NCI-H1694 treated with DMSO at 0.1 percent for 48 hours (cell line): ENCODE measurements around the gene ADAMTS14.
"Not testable (repeated sequence)": the region's sequence is repeated elsewhere in the genome, so short reads cannot be mapped to it uniquely, and the experiment has no call there.

ENCODE experiments used
- DNase-seq: peaks from one replicate; lab custom pipeline; 2025; lab: John Stamatoyannopoulos, UW

Gene ADAMTS14, protein sequence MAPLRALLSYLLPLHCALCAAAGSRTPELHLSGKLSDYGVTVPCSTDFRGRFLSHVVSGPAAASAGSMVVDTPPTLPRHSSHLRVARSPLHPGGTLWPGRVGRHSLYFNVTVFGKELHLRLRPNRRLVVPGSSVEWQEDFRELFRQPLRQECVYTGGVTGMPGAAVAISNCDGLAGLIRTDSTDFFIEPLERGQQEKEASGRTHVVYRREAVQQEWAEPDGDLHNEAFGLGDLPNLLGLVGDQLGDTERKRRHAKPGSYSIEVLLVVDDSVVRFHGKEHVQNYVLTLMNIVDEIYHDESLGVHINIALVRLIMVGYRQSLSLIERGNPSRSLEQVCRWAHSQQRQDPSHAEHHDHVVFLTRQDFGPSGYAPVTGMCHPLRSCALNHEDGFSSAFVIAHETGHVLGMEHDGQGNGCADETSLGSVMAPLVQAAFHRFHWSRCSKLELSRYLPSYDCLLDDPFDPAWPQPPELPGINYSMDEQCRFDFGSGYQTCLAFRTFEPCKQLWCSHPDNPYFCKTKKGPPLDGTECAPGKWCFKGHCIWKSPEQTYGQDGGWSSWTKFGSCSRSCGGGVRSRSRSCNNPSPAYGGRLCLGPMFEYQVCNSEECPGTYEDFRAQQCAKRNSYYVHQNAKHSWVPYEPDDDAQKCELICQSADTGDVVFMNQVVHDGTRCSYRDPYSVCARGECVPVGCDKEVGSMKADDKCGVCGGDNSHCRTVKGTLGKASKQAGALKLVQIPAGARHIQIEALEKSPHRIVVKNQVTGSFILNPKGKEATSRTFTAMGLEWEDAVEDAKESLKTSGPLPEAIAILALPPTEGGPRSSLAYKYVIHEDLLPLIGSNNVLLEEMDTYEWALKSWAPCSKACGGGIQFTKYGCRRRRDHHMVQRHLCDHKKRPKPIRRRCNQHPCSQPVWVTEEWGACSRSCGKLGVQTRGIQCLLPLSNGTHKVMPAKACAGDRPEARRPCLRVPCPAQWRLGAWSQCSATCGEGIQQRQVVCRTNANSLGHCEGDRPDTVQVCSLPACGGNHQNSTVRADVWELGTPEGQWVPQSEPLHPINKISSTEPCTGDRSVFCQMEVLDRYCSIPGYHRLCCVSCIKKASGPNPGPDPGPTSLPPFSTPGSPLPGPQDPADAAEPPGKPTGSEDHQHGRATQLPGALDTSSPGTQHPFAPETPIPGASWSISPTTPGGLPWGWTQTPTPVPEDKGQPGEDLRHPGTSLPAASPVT

DNA sequence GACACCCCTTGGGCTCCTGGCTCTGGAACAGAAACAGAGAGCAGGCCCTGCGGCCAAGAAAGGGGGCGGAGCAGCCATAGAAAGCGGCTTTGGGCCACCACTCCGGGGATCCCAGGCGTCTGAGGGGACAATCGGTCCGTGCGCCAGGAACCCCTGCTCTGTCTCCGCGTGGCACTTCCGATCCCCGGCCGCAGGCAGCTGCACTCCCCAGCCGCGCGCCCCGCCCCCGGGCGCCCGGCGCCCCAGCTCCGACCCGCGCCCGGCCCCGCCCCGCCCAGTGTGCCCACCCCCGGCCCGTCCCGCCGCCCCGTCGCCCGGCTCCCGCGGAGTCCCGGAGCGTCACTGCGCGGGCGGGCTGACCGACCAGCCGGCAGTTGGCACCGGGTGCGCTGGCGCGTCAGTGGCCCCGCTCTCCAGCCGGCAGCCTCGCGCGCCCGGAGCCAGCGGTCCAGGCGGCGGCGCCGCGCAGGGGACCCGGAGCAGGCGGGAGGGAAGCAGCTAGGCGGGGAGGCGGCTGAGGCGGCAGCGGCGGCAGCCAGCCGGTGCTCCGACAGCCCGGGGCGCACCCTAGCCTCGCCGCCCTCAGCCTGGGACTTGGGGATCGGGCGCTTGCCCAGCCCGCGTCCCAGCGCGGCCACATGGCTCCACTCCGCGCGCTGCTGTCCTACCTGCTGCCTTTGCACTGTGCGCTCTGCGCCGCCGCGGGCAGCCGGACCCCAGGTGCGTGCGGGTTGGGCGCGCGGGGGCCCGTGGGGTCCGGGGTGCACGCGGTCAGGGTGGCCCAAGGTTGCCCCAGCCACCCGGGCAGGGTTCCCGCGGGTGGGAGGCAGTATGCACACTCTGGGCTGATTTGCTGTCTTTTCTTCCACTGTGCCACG is at the start of gene ADAMTS14:
TSS of gene ADAMTS14 (plus strand) at position 342 of the 878 bp plus-strand sequence. CDS start at position 639, 297 bp downstream.
- peak; percentile 38 for DNase-seq

DNA sequence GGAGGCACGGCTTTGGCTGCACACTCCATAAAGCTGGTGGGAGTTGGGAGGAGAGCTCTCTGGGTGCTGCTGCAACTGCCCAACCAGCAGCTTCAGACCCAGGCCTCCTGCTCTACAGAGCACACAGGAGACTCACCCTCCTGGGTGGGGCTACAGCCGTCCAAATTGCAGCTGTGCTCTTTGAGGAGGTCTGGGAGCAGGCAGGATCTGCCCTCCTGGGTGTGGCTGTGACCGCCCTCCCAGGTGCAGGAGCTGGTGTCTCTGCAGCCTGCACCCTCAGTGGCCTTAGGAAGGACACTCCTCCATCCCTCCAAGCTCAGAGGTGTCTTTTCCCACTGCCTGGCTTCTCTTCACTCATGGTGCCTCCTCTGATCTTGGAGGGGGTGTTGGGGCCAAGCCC is 49.8 kb upstream of the ADAMTS14 start:
- no peak for DNase-seq

DNA sequence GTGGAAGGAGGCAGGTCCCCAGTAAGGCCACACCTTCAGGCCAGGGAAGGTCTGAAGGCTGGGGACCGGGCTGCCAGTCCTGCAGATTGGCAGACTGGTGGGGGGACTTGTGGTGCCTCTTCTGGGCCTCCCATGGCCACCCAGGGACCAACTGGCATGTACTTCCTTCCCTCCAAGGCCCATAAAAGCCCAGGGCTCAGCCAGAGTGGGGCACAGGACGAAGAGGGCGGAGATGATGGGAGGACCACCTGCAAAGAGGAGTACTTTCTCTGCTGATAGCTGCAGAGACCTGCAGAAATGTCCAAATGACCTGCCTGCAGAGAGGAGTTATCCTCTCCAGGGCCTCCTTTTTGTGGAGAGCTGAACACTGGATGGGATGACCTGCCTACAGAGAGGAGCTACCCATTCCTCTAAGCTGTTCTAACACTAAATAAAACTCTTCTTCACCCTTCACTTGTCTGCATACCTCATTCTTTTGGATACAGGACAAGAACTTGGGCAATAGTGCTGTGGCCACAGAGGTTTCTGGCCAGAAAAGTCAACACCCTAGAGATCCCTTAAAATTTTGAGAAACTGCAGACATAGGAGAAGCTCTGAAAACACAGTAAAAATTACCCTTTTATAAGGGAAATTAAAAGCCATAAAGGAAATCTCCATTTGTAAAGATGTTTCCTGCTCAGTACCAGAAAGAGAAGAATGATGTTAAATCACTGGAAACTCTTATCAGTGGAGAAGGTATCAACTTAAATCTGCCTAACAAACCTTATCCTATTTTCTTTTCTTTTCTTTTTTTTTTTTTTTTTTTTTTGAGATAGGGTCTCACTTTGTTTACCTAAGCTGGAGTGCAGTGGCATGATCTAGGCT is 49.1 kb upstream of the ADAMTS14 start:
- DNase-seq, result no peak

DNA sequence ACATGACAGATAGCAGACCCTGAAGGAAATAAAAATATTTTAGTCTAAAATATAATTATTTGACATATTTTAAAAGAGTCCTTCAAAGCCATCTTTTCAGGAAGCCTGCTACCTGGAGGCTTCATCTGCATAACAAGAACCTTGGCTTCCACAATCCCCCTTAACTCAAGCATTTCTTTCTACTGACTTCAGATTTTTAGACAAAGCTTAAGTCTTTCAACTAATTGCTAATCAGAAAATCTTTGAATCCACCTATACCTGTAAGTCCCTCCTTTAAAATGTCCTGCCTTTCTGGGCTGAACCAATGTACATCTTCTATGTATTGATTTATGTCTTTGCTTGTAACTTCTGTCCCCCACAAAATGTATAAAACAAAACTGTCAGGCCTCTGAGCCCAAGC is 46.2 kb upstream of the ADAMTS14 start:
- no peak for DNase-seq

DNA sequence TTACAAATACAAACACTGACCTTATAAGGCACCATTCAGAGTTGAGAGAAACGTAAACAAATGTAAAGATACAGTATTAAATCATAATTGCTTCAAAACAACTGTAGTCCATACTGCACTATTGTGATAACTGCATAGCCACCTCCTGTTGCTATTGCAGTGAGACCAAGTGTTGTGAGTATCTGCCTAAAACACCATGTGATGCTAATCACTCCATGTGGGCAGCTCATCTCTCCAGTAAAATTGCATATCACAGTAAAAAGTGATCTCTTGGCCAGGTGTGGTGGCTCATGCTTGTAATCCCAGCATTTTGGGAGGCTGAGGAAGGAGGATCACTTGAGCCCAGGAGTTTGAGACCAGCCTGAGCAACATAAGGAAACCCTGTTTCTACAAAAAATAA is 43.0 kb upstream of the ADAMTS14 start:
- no peak for DNase-seq

DNA sequence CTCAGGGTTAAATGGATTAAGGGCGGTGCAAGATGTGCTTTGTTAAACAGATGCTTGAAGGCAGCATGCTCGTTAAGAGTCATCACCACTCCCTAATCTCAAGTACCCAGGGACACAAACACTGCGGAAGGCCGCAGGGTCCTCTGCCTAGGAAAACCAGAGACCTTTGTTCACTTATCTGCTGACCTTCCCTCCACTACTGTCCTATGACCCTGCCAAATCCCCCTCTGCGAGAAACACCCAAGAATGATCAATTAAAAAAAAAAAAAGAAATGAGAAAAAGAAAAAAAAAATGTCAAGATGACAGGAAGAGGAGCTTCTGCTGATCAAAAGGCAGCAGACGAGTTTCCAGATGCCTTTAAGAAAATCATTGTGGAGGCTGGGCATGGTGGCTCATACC is 40.6 kb upstream of the ADAMTS14 start:
- DNase-seq, result not testable (repeated sequence)

DNA sequence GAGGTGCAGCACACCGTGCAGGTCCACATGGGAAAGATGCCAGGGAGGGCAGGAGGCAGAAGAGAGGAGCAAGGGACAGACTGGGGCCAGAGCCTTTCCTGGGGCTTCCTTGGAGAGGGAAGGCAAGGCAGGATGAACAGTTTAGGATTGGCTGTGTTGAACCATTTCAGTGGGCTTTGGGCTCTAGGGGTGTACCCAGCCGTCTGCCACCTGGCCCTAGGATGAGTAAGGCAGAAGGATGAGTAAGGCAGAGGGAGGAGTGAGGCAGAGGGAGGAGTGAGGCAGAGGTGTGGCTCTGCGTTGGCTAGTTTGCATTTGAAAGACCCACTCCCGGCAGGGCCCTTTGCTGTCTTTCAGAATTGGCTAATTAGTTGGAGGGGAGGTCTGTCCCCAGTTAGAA is 38.3 kb upstream of the ADAMTS14 start:
- DNase-seq, result no peak

DNA sequence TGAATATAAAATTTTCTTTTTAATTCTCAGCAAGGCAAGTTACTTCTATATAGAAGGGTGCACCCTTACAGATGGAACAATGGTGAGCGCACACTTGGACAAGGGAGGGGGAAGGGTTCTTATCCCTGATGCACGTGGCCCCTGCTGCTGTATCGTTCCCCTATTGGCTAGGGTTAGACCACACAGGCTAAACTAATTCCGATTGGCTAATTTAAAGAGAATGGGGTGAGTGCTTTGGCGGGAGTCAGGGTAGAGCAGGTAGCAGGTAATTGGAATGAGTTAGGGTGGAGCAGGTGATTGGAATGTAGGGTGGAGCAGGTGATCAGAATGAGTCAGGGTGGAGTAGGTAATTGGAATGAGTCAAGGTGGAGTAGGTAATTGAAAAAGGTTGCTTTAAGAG is 37.8 kb upstream of the ADAMTS14 start:
- not testable (repeated sequence) for DNase-seq

DNA sequence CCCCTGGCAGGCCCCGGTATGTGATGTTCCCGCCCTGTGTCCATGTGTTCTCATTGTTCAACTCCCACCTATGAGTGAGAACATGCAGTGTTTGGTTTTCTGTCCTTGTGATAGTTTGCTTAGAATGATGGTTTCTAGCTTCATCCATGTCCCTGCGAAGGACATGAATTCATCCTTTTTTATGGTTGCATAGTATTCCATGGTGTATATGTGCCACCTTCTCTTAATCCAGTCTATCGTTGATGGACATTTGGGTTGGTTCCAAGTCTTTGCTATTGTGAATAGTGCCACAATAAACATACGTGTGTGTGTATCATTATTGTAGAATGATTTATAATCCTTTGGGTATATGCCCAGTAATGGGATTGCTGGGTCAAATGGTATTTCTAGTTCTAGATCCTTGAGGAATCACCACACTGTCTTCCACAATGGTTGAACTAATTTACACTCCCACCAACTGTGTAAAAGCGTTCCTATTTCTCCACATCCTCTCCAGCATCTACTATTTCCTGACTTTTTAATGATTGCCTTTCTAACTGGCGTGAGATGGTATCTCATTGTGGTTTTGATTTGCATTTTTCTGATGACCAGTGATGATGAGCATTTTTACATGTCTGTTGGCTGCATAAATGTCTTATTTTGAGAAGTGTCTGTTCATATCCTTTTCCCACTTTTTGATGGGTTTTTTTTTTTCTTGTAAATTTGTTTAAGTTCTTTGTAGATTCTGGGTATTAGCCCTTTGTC is 32.5 kb upstream of the ADAMTS14 start:
- DNase-seq, result not testable (repeated sequence)

DNA sequence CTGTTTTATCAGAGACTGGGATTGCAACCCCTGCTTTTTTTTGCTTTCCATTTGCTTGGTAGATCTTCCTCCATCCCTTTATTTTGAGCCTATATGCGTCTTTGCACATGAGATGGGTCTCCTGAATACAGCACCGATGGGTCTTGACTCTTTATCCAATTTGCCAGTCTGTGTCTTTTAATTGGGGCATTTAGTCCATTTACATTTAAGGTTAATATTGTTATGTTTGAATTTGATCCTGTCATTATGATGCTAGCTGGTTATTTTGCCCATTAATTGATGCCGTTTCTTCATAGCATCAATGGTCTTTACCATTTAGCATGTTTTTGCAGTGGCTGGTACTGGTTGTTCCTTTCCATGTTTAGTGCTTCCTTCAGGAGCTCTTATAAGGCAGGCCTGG is 29.0 kb upstream of the ADAMTS14 start:
- DNase-seq, result not testable (repeated sequence)

DNA sequence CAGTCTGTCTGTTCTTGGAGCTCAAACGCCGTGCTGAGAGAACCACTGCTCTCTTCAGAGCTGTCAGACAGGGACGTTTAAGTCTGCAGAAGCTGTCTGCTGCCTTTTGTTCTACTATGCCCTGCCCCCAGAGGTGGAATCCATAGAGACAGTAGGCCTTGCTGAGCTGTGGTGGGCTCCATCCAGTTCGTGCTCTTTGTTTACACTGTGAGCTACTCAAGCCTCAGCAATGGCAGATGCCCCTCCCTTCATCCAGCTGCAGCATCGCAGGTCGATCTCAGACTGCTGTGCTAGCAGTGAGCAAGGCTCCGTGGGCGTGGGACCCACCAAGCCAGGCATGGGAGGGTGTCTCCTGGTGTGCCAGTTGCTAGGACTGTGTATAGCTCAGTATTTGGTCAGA is 27.3 kb upstream of the ADAMTS14 start:
- not testable (repeated sequence) for DNase-seq

DNA sequence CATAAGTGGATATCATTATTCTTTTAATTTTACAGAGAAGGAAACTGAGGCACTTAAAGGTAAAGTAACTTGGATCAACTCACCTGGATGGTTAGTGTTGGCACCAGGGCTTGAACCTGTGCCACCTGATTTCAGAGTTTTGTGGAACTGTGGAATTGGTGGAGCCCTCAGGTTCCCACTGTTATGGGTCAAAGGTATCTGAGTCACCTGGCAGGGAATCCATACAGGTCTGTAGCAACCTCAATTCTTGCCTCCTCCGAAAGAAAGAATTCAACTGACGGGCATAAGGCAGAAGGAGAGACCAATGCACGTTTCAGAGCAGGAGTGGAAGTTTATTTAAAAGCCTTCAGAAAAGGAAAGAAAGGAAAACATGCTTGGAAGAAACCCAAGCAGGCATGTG is 25.2 kb upstream of the ADAMTS14 start:
- no peak for DNase-seq

DNA sequence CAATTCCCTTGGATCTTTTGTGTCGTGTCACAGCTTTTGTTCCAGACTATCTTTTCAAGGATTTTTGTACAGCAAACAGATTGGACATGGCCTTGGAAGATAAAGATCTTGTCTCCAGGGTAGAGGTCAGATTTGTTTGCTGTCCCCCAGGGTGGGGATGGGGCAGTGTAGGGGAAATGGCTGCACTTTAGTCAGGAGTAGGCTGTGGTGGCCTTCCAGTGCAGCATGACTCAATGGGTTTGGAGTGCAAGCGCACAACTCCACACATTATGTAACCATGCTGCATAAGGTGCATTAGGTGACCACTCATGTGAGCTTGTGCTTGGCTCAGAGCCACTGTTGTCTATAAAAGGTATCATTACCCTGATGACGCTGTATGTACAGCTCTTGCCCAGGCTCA is 23.9 kb upstream of the ADAMTS14 start:
- DNase-seq, result no peak

DNA sequence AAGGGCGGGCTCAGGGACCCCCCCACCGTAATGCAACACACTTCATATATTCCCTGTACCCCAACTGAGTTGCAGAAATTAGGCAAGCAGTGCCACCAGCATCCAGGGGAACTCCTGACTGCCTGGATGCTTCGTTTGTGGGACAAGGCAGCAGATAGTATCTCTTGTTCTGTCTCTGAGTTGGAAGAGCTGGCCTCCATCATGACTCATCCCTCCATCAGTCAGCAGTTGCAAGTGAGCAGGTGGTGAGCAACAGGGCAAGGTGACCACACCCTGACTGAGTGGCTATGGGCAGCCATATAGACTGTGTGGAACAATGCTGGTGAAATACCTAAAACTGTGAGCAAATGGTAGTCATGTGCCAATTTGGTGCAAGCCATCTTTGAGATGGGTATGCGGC is 22.8 kb upstream of the ADAMTS14 start:
- no peak for DNase-seq

DNA sequence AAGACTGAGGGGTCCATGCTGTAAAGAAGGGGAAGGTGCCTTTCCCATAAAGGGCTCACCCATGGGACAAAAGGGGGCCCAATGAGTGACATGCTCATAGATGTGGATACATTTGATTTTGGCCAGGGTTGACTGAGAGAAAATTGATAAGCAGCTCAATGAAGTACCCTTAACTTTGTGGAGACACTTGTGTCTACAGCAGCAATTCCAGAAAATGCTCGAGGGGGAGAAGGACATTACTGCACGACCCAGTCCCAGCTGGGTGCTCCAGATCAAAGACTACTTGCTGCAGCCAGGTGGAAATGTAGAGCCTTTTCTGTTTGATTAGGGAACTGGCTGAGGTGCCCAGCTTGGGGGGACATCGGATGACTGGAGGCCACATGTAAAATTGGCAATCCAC is 22.2 kb upstream of the ADAMTS14 start:
- DNase-seq, result no peak

DNA sequence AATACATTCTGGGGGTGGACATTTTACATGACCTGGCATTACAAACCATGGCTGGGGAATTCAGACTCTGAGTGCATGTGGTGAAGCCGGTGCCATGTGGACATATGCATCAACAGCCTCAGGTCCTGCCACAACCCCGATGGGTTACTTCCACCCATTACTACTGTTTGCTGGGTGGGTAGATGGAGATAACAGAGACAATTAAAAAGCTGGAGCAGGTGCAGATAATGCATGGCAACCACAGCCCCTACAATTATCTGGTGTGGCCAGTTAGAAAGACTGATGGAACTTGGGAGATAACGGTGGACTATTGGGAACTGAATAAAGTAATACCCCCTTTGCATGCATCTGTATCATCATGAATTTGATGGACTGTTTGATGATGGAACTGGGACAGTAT is 21.6 kb upstream of the ADAMTS14 start:
- no peak for DNase-seq

DNA sequence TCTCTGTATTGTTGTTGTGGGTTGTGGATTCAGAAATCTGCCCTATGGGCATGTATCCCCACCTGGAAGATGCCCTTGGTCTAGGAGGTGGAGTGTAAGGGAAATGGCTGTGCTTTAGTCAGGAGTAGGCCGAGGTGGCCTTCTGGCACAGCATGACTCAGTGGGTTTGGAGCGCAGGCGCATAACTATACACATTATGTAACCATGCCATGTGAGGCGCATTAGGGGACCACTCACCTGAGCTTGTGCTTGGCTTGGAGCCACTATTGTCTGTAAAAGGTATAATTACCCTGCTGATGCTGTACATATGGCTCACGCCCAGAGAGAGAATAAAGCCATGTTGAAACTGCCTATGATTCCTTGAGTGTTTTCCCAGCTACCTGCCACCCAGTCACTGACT is 20.6 kb upstream of the ADAMTS14 start:
- no peak for DNase-seq

DNA sequence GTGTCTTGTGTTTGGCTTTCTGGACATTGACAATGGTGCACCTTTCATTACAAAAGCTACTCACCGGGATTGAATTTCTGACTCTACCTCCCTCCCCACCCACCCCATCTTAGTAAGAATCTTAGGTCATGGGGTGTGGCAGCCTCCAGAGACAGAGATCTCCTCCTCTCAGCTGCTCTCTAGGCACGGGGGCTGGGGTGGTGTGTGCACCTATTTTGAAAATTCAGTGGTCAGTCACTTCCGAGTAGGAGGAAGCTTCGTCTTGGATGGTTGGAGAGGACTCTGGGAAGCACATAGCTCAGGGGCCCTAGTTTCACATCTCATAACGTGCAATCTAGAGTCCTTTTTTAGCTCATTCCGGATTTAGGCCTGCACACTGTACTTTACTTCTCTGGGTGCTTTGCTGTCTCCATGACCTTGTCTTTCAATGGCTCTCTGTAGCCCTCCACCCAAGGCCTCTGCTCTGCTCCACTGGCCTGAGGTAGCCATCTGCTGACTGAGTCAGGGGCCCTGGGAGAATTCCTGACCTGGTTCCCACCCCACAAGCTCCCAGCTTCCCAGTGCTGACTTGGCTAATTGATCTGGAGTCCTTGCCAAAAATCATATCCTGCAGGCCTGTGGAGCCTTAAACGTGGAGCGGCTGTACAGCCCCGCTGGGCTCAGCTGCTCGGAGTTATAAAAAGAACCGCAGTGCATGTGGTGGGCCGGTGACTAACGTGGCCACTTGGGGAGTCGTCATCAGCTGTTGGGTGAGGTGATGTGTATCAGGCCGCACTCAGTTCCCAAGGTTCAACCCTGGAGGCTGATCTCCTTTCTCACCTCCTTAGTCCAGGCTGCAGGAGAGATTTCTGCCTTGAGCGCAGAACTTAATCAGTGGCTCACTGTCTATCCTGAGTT is 19.3 kb upstream of the ADAMTS14 start:
- DNase-seq, result no peak

DNA sequence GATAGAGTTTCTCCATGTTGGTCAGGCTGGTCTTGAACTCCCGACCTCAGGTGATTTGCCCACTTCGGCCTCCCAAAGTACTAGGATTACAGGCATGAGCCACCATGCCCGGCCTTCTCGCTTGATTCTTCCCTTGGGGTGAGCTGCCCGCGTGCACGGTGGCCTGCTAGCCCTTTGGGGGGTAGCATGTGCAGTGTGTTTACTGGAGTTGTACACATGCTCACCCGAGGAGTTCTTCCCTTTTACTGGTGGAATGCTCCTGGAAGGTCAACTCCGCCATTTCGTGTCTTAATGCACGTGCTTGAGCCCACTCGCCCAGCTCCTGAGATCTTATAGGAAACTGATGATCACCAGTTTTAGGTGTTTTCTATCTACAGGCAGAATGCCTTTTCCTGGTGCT is 17.0 kb upstream of the ADAMTS14 start:
- no peak for DNase-seq
